NCI-H1930 (cell line): ENCODE measurements around the gene SCTR.

Source experiments
- DNase-seq, 2 experiments: peaks; one replicate each; lab custom pipeline; 2025; lab: John Stamatoyannopoulos, UW

Gene SCTR

DNA sequence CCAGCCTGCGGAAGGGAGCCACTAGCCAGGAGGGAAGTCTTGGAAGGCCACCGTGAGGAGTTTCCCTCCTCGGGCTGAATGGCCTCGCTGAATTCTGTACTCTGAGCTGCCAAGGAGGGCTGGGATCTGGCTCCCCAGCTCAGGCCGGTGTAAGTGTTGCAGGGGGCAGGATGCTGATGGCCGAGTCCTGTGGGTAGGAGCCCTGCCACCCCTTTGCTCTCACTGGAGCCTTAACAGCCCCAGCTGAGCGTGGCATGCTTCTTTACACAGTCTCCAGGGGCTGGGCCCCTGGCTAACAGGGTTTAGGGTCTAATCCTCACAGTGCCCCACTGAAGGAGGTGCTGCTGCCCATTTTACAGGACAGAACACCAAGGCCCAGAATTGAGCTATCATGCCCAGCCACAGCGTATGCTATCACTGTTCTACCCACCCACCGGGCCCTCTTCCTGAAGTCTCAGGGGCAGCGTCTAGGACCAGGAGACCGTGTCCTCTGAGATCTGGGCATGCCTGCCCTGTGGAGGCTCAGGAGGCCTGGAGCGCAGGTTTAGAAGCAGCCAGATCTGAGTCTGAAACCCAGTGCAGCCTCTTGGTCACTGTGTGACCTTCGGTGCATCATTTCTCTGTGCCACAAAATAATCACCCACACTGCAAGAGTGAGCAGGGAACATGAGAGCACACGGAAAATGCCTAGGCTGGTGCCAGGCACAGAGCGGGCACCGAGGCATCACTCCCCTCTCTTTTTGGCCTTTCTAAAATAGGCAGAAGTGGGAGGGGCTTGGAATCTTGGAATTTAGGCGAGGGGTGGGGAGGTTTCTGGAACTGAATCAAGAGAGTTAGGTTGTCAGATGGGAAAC, 49.7 kb downstream of the SCTR start:
- DNase-seq: no peak

DNA sequence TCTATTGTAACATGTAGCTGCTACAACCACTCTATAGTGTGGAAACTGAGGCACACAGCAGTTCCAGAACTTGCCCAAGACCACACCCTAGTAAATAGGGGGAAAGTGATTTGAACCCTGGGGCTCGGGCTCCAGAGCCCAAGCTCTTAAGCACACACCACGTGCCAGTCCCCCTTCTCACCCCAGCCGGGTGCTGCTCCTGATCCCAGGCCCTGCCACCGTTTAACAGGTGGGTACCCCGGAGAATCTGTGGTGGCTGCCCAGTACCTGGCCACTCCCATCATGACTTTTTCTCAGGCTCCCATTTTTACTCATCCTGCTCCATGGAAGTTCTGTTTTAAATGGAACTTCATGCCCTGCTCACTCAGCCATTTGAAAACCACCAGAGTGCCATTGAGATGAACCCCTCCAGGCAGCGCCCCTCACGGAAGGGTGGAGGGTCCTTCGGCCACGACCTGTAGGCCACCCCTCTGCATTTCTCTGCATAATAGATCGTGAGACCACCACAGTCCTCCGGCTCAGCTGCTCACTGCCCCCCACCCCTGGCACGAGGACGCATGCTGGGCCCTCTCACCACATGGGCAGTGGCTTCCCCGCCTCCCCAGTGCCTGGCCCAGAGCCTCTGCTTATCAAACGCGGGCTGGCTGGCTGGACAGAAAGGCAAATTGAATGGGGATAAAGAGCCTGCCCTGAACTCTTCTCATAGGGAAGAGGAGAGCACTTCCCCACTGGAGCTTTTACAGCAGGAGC, 50.5 kb downstream of the SCTR start:
- no peak for DNase-seq

DNA sequence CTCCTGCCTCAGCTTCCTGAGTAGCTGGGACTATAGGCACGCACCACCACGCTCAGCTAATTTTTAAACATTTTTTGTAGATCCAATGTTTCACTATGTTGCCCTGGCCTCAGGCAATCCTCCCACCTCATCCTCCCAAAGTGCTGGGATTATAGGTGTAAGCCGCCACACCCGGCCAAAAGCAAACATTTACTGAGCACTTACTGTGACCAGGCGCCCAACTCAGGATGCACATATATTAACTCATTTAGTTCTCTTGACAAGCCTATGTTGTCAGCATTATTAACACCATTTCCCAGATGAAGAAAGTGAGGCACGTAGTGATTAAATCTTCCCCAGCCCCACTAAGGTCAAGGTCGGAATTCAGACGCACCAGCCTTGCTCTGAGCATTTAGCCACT, 51.5 kb downstream of the SCTR start:
- no peak for DNase-seq

GRCh38 chr2:119469661-119470297, 54.5 kb downstream of the SCTR start:
- no peak for DNase-seq

DNA sequence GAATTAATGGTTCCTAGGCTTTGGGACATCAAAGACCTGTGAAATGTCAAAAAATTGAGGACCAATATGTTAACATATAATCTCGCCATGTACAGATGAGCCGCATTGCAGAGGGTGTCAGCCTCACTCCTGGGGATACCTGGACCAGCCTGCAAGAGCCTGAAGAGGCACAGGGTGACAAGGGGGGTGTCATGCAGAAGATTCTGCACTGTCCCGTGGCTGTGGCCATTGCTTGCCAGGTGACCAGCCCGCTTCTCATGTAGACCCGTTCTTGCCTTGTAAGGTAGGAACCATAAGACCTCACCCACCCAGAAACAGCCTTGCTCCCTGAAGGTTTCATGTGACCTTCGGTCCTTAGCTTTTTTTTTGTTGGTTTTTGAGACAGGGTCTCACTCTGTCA, 55.2 kb downstream of the SCTR start:
- DNase-seq: no peak

- DNase-seq: no peak
Measured at GRCh38 chr2:119468154-119468955, 55.9 kb downstream of the SCTR start.

GRCh38 chr2:119466373-119466772, 57.9 kb downstream of the SCTR start:
- no peak for DNase-seq

DNA sequence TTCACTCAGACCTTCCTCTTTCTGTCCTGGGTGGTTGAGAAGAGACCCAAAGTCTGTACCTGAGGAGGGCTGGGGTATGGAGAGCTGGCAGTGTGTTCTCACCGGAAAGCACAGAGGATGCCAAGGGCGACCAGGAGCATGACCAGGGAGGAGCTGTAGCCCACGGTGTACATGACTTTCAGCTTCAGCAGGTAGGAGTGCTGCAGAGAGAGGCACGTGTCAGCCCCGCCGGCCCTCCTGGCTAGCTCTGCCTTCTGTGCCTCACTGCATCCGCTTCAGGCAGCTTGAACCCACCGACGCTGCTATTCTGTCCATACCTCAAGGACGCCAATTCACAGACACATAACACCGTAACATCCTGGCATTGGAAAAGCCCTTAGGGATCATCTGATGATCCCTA, 58.6 kb downstream of the SCTR start:
- DNase-seq: no peak

GRCh38 chr2:119464981-119465380, 59.3 kb downstream of the SCTR start:
- no peak for DNase-seq

GRCh38 chr2:119463990-119464389, 60.3 kb downstream of the SCTR start:
- no peak for DNase-seq

- DNase-seq: no peak
Measured at GRCh38 chr2:119463136-119463535, 61.1 kb downstream of the SCTR start.

DNA sequence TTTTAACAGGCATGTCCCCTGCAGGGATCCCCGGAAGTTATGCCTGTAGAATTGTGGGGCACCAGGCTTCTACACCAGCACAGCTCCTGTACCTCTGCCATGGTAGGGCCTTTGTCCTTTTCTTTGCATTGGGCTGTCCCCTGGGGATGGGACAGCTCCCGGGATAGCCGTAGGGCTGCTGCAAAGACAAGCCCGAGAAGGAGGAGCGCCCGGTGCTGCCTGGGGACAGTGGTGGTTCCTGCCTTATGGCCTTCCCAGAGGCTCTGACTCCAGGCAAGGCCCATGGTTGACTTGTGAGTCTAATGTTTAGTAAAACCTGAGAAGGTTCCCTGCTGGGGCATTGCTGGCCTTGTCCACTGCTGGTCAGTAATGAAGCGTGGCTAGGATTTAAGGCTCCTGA, 61.7 kb downstream of the SCTR start:
- no peak for DNase-seq

GRCh38 chr2:119461811-119462210, 62.5 kb downstream of the SCTR start:
- DNase-seq: no peak

GRCh38 chr2:119460076-119460475, 64.2 kb downstream of the SCTR start:
- no peak for DNase-seq

DNA sequence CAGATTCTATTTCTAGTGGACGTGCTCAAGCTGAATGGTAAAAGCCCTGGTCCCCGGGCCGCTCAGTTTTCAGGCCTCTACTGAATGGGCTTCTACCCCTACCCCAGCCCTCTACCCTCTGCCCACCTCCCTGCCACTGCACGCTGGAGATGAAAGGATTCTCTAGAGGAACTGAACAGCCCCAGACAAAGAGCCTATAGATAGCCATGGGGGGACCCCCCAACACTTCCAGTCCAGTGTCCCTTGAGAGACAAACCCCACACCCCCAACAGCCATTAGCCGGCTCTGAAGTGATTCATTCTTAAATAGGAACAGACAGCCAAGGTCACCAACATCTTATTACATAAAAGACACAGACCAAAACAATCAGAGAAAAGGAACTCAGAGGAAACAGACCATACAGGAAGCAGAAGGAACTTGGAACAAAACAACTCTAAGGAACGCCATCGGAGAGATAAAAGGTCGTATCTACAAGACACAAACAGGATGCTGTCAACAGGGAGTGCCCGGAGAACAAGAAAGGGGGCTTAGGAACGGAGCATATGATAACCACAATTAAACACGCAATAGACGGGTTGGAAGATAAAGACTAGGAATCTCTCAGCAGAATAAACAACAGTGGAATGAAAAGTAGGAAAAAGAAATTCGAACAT, 69.1 kb downstream of the SCTR start:
- DNase-seq: no peak

- no peak for DNase-seq
Measured at GRCh38 chr2:119453972-119454593, 70.2 kb downstream of the SCTR start.

DNA sequence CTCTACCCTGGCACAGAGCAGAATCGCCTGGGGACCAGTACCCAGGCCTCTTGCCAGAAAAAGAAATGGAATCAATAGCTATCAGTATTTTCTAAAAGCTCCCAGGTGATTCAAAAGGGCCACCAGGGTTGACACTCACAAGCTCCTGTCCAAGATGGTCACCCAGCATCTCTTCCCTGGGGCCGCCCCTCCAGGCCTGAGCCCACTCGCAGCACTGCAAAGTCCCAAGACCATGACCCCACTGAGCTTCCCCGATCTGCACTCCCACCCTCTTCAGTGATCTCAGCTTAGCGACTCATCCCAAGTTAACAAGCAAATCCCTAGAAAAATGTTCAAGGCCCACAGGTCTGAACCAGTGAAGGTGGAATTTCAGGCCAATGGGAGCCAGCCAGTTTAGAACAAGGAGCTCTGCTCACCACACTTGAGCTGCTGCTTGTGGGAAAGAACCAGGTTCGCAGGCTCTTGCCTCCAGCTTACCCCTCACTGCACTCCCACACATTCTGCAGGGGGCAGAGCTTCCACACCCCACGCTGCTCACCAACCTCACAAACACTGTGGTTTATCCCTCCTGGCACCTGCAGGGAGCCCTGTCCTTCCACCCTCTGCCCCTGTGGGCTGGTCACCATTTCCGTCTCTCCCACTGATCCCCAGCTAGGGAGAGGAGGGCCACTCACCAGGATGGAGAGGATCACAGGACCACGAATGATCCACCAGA, 72.8 kb downstream of the SCTR start:
- DNase-seq: no peak

DNA sequence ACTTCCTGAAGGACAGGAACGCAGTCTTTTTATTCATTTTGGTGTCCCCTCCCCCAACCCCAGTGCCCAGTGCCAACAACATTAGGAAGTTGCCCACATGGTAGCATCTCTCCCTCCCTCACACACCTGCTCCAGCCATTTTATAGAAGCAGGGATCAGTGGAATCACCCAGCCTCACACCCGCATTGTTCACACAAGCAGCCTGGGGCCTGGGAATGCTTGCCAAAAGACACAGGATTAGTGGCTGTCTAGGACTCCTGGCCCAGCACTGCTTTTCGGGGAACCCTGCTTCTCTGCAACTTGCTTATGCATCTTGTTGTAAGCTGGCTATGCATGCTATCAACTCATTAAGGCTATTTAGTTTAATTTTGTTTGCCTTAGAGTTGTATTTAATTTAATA, 74.8 kb downstream of the SCTR start:
- no peak for DNase-seq

DNA sequence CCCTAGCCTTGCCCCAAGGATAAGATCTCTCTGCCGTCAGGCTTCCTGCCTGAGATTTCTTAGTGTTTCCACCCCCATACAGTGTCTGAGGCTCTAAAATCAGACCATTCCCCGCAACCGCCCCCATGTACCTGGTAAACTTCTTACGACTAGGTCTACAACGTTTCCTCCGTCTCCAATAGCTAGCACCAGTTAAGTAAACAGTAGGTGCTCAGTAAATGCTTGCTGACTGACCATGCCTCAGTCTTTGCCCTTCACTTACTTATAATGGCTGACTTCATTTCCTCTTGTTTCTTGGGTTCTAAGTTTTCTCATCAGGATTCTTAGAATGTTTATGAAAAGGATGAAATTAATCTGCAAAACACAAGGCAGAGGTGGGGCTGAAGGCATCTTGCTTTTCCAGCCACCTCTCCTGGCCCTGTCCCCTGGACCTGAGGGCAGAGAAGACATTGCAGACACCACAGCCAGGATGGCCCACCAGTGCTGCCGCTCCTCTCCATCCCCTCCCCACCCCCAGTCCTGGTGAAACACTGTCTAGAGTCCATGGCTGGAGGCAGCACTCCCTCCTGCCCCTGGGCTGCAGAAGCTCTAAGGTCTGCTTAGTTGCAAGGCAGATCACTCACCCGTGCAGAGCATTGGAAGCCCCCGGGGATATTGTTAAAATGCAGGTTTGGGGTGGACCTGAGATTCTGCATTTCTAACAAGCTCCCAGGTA, 75.7 kb downstream of the SCTR start:
- no peak for DNase-seq

GRCh38 chr2:119446037-119446436, 78.2 kb downstream of the SCTR start:
- DNase-seq: no peak
